Thymus (tissue), 11 donors: ENCODE data around the gene CHST1. TPM values are rescaled to one million over a fixed set of nuclear protein-coding genes. Genes with fewer than 3 reads are reported as not detected.
A peak's percentile ranks its signal among the peaks of the same experiment; 100 is the strongest.

Experiments
- DNase-seq, 9 donors: peaks; one replicate each; pipeline ENCODE4 v3.0.0-alpha.2; 2013; ENCODE audit warnings: low spot score in 9 of 9, low read depth in 6 of 9, missing footprints in 1 of 9
- H3K27ac ChIP-seq, 2 donors: one replicate each; pipeline ENCODE4 v1.5.1; 2013; ENCODE audit warnings: control low read depth in 1 of 2, low read depth in 1 of 2, low read length in 1 of 2, mild to moderate bottlenecking in 1 of 2, moderate library complexity in 1 of 2
- H3K27me3 ChIP-seq, 2 donors: one replicate each; pipeline ENCODE4 v1.5.1; 2013; ENCODE audit warnings: low read length in 1 of 2; ENCODE audit not compliant: control insufficient read depth in 2 of 2, insufficient read depth in 1 of 2
- H3K36me3 ChIP-seq, 2 donors: one replicate each; pipeline ENCODE4 v1.5.1; 2013; ENCODE audit warnings: low read length in 1 of 2, mild to moderate bottlenecking in 1 of 2, moderate library complexity in 1 of 2; ENCODE audit not compliant: control insufficient read depth in 2 of 2, insufficient read depth in 2 of 2
- H3K4me1 ChIP-seq, 2 donors: one replicate each; pipeline ENCODE4 v1.5.1; 2013; ENCODE audit warnings: low read length in 2 of 2; ENCODE audit not compliant: control insufficient read depth in 2 of 2, insufficient read depth in 2 of 2
- H3K4me3 ChIP-seq, 2 donors: one replicate each; pipeline ENCODE4 v1.5.1; 2013; ENCODE audit warnings: low read length in 2 of 2, control low read depth in 1 of 2, mild to moderate bottlenecking in 1 of 2
- H3K9me3 ChIP-seq, 2 donors: one replicate each; pipeline ENCODE4 v1.5.1; 2013; ENCODE audit warnings: low read length in 1 of 2, mild to moderate bottlenecking in 1 of 2; ENCODE audit not compliant: control insufficient read depth in 2 of 2, insufficient read depth in 1 of 2
- WGBS: extraction: QIAGEN DNeasy Blood & Tissue Kit; methylation state at CpG from one replicate; pipeline ENCODE4 v1.1.7; 2013; 5-methylcytosine and 5-hydroxymethylcytosine counted together
- polyA plus RNA-seq: library from polyadenylated mRNA; stranded (reverse); fragments of 200-250 nt; gene quantifications from one replicate; pipeline ENCODE4 v1.2.3, GENCODE V29; 2013
- total RNA-seq: library from RNA; stranded (reverse); fragments of 120-200 nt; gene quantifications from one replicate; pipeline ENCODE4 v1.2.4, GENCODE V29; 2013
- donor health status: healthy.

Gene CHST1
- total and polyA plus RNA-seq, 2 donors = 0.80 to 2.5 TPM

- H3K9me3 ChIP-seq = no peaks in the 10 kb centered on the region
- no peak overlapping the region for H3K4me3 ChIP-seq
- peak in 2 of 9 donors; percentile 34 to 42 for DNase-seq
- no peaks in the 10 kb centered on the region for H3K27me3 ChIP-seq
- H3K27ac ChIP-seq = no peak overlapping the region
- peaks cover 0 to 6% of the 10 kb centered on the region in 2 donors for H3K4me1 ChIP-seq
- no peaks in the 10 kb centered on the region for H3K36me3 ChIP-seq
- WGBS = 69% methylated on average over 10 of the region's 10 CpGs
Observed at GRCh38 chr11:45692808-45693453, 27.5 kb upstream of the CHST1 start.

- WGBS = 72% methylated on average over 7 of the region's 7 CpGs
- Histone ChIP-seq H3K9me3 (no peaks in the 10 kb centered on the region), H3K4me3 (no peak overlapping the region), H3K27ac (no peak overlapping the region), H3K4me1 (peaks cover 6 to 13% of the 10 kb centered on the region in 2 donors), H3K36me3 (no peaks in the 10 kb centered on the region), H3K27me3 (peaks cover 0 to 4% of the 10 kb centered on the region in 2 donors)
- no peak for DNase-seq
Observed at GRCh38 chr11:45688472-45689033, 23.1 kb upstream of the CHST1 start.

- Histone ChIP-seq H3K4me3 (no peak overlapping the region), H3K4me1 (peaks cover 6 to 18% of the 10 kb centered on the region in 2 donors), H3K27me3 (peaks cover 0 to 4% of the 10 kb centered on the region in 2 donors), H3K9me3 (no peaks in the 10 kb centered on the region), H3K27ac (no peak overlapping the region), H3K36me3 (no peaks in the 10 kb centered on the region)
- 82% methylated on average over 6 of the region's 6 CpGs for WGBS
- DNase-seq = no peak
Observed at GRCh38 chr11:45687836-45688235, 22.4 kb upstream of the CHST1 start.

GRCh38 chr11:45685964-45686537, 20.6 kb upstream of the CHST1 start:
- H3K9me3 ChIP-seq = no peaks in the 10 kb centered on the region
- H3K27ac ChIP-seq = no peak overlapping the region
- H3K4me3 ChIP-seq = no peak overlapping the region
- peaks cover 0 to 4% of the 10 kb centered on the region in 2 donors for H3K27me3 ChIP-seq
- 94% methylated on average over 7 of the region's 7 CpGs for WGBS
- no peaks in the 10 kb centered on the region for H3K36me3 ChIP-seq
- no peak for DNase-seq
- peaks cover 6 to 19% of the 10 kb centered on the region in 2 donors for H3K4me1 ChIP-seq

- 84% methylated on average over 6 of the region's 6 CpGs for WGBS
Observed at GRCh38 chr11:45684440-45684839, 19.0 kb upstream of the CHST1 start.

GRCh38 chr11:45683271-45684058, 18.0 kb upstream of the CHST1 start:
- WGBS = 60% methylated on average over 8 of the region's 8 CpGs
- no peaks in the 10 kb centered on the region for H3K9me3 ChIP-seq

More at GRCh38 chr11:45684440-45684839, 19.0 kb upstream of the CHST1 start:
- no peak overlapping the region for H3K4me3 ChIP-seq
- peaks cover 6 to 19% of the 10 kb centered on the region in 2 donors for H3K4me1 ChIP-seq
- H3K36me3 ChIP-seq = no peaks in the 10 kb centered on the region
- no peaks in the 10 kb centered on the region for H3K9me3 ChIP-seq
- H3K27ac ChIP-seq = no peak overlapping the region
- DNase-seq = no peak
- peaks cover 0 to 4% of the 10 kb centered on the region in 2 donors for H3K27me3 ChIP-seq

GRCh38 chr11:45679806-45680205, 14.4 kb upstream of the CHST1 start:
- DNase-seq = no peak
- 91% methylated on average over 7 of the region's 7 CpGs for WGBS

More at GRCh38 chr11:45683271-45684058, 18.0 kb upstream of the CHST1 start:
- Histone ChIP-seq H3K27me3 (peaks cover 0 to 4% of the 10 kb centered on the region in 2 donors), H3K4me3 (no peak overlapping the region), H3K27ac (peak overlapping the region in 1 of 2 donors; percentile 52), H3K36me3 (no peaks in the 10 kb centered on the region), H3K4me1 (peaks cover 6 to 19% of the 10 kb centered on the region in 2 donors)
- peak in 2 of 9 donors; percentile 53 to 64 for DNase-seq

GRCh38 chr11:45678976-45679375, 13.6 kb upstream of the CHST1 start:
- Histone ChIP-seq H3K4me3 (no peak overlapping the region), H3K36me3 (no peaks in the 10 kb centered on the region), H3K27me3 (no peaks in the 10 kb centered on the region), H3K4me1 (peaks cover 1 to 11% of the 10 kb centered on the region in 2 donors), H3K27ac (no peak overlapping the region), H3K9me3 (no peaks in the 10 kb centered on the region)
- DNase-seq = no peak
- 77% methylated on average over 7 of the region's 7 CpGs for WGBS

More at GRCh38 chr11:45679806-45680205, 14.4 kb upstream of the CHST1 start:
- H3K4me3 ChIP-seq = no peak overlapping the region
- H3K27ac ChIP-seq = no peak overlapping the region
- peaks cover 6 to 19% of the 10 kb centered on the region in 2 donors for H3K4me1 ChIP-seq
- H3K36me3 ChIP-seq = no peaks in the 10 kb centered on the region
- H3K27me3 ChIP-seq = peaks cover 0 to 3% of the 10 kb centered on the region in 2 donors
- no peaks in the 10 kb centered on the region for H3K9me3 ChIP-seq
